RWPE2 (cell line): Measurements from ENCODE around the gene ZNF316.
A peak's percentile ranks its signal among the peaks of the same experiment; 100 is the strongest.

Experiments used
- ATAC-seq: fragments of 200-7000 bp; cut with Tn5 transposase; 3 replicates; pipeline ENCODE4 v1.9.1; 2021; ENCODE audit warnings: low read depth
- DNase-seq: peaks from one replicate; pipeline ENCODE4 v3.0.0-alpha.2; 2020; ENCODE audit warnings: low spot score
- H3K27ac ChIP-seq: fragments of 450-650 bp; 2 replicates; pipeline ENCODE4 v1.5.1; 2017; ENCODE audit warnings: mild to moderate bottlenecking; ENCODE audit not compliant: poor library complexity, severe bottlenecking
- H3K27me3 ChIP-seq: fragments of 250-450 bp; sonication (Bioruptor Pico); 2 replicates; pipeline ENCODE4 v1.5.1; 2021; ENCODE audit warnings: mild to moderate bottlenecking, moderate library complexity; ENCODE audit not compliant: insufficient read depth, poor library complexity, severe bottlenecking
- H3K36me3 ChIP-seq: fragments of 250-450 bp; sonication (Bioruptor Pico); 2 replicates; pipeline ENCODE4 v1.5.1; 2020; ENCODE audit warnings: low read depth, mild to moderate bottlenecking, moderate library complexity
- H3K4me1 ChIP-seq: fragments of 250-450 bp; sonication (Bioruptor Pico); 2 replicates; pipeline ENCODE4 v1.5.1; 2021; ENCODE audit warnings: mild to moderate bottlenecking, moderate library complexity; ENCODE audit not compliant: insufficient read depth, poor library complexity, severe bottlenecking
- H3K4me3 ChIP-seq: fragments of 250-450 bp; sonication (Bioruptor Pico); 2 replicates; pipeline ENCODE4 v1.5.1; 2021; ENCODE audit warnings: mild to moderate bottlenecking, moderate library complexity; ENCODE audit not compliant: severe bottlenecking
- H3K9me3 ChIP-seq: fragments of 250-450 bp; sonication (Bioruptor Pico); 2 replicates; pipeline ENCODE4 v1.5.1; 2021; ENCODE audit warnings: mild to moderate bottlenecking, moderate library complexity; ENCODE audit not compliant: severe bottlenecking
- CTCF ChIP-seq: fragments of 450-650 bp; IDR thresholded peaks from one replicate; pipeline ENCODE4 v1.5.1; 2017; ENCODE audit warnings: mild to moderate bottlenecking, moderate library complexity; ENCODE audit not compliant: poor library complexity, severe bottlenecking

ZNF316 gene

GRCh38 chr7:6636741-6637543, at the start of gene ZNF316:
TSS of gene ZNF316 (plus strand) at chr7:6637318. CDS start at chr7:6642410, 5,092 bp downstream.
- peak within 1 kb of the TSS; percentile 49 for H3K27ac ChIP-seq
- no peaks in the 10 kb centered on the region for H3K27me3 ChIP-seq
- ATAC-seq (peak; percentile 52; the same call in 2 of the 3 replicates), DNase-seq (peak; percentile 46)
- peak within 1 kb of the TSS; percentile 85 for H3K4me3 ChIP-seq
- H3K36me3 ChIP-seq, result peaks cover 16% of the 10 kb centered on the region
- H3K9me3 ChIP-seq, result no peaks in the 10 kb centered on the region
- H3K4me1 ChIP-seq, result no peaks in the 10 kb centered on the region
- no peak for TF ChIP-seq CTCF

GRCh38 chr7:6588566-6588965, 48.6 kb upstream of the ZNF316 start:
- DNase-seq, result no peak
- no peak for ATAC-seq
- no peaks in the 10 kb centered on the region for H3K9me3 ChIP-seq
- TF ChIP-seq CTCF, result no peak
- no peaks in the 10 kb centered on the region for H3K4me1 ChIP-seq
- H3K27me3 ChIP-seq, result no peaks in the 10 kb centered on the region
- H3K36me3 ChIP-seq, result peaks cover 78% of the 10 kb centered on the region
- no peak overlapping the region for H3K4me3 ChIP-seq
- no peak overlapping the region for H3K27ac ChIP-seq

- ATAC-seq (no peak; the same call in 2 of the 3 replicates), DNase-seq (no peak)
- Histone ChIP-seq H3K4me3 (peak overlapping the region; percentile 95), H3K36me3 (peaks cover 74% of the 10 kb centered on the region), H3K27me3 (no peaks in the 10 kb centered on the region), H3K9me3 (no peaks in the 10 kb centered on the region), H3K27ac (no peak overlapping the region), H3K4me1 (no peaks in the 10 kb centered on the region)
- no peak for TF ChIP-seq CTCF
These were observed 47.8 kb upstream of the ZNF316 start for GRCh38 chr7:6589151-6589828.

DNA sequence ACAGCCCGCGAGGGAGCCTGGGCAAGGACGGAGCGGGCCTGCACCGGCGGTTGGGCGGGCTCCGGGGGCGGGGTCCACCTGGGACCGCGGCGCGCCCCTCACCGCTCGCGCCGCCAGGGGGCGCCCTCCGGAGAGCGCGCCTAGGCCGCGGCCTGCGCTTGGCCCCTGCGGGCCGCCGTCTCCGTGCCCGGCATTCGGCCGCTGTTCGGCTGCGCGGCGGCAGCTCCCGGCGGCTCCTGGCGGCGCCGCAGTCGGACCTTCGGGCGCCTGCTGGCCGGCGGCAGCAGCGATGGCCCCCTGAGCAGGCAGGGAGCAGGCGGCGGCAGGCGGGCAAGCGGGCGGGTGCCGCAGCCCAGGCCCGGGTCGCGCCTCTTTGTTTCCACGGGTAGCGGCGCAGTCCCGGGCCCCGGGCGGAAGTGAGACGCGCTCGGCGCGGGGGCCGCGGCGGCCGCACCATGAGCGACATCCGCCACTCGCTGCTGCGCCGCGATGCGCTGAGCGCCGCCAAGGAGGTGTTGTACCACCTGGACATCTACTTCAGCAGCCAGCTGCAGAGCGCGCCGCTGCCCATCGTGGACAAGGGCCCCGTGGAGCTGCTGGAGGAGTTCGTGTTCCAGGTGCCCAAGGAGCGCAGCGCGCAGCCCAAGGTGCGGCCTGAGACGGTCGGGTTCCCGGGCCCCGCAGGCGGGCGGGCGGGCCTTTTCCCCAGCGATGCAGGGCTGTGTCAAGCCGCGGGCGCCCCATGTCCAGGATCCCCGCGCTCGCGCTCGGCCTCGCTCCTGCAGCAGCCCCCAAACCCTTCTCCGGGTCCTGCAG, 47.1 kb upstream of the ZNF316 start, which contains the start of gene INTS15:
Gene INTS15 (plus strand): TSS at position 193 of the 816 bp plus-strand sequence. CDS start 263 bp downstream, at position 456.
- Histone ChIP-seq H3K27me3 (no peaks in the 10 kb centered on the region), H3K27ac (peak within 1 kb of the TSS; percentile 47), H3K4me3 (peak within 1 kb of the TSS; percentile 95), H3K4me1 (no peaks in the 10 kb centered on the region), H3K36me3 (peaks cover 74% of the 10 kb centered on the region), H3K9me3 (no peaks in the 10 kb centered on the region)
- TF ChIP-seq CTCF, result peak; percentile 94
- DNase-seq, result no peak
- peak; percentile 86 for ATAC-seq
